K562 (cell line): Measurements from ENCODE around the gene LSR. TPM values are rescaled to one million over a fixed set of nuclear protein-coding genes. Genes with fewer than 3 reads are reported as not detected.

Experiments
- BRD9 ChIP-seq: fragments of 450-650 bp; IDR thresholded peaks from 2 replicates; pipeline ENCODE4 v1.6.1; 2018; ENCODE audit warnings: low read depth; ENCODE audit not compliant: partially characterized antibody
- CBX8 ChIP-seq: fragments of 200-600 bp; sonication (generic); IDR thresholded peaks from 2 replicates; pipeline ENCODE4 v1.6.1; 2012; ENCODE audit warnings: borderline replicate concordance, mixed run types, low read depth, mild to moderate bottlenecking, moderate library complexity, mixed read lengths, low read length, control low read depth, inconsistent platforms; ENCODE audit not compliant: poor library complexity, severe bottlenecking; ENCODE audit errors: extremely low read depth
- CSDE1 ChIP-seq, 2 experiments: fragments of 450-650 bp; IDR thresholded peaks; 2 replicates each; pipeline ENCODE4 v1.6.1; 2016; ENCODE audit warnings: mild to moderate bottlenecking in 1 of 2
- DPF2 ChIP-seq: fragments of 450-650 bp; IDR thresholded peaks from 2 replicates; pipeline ENCODE4 v1.6.1; 2016
- HEY1 ChIP-seq: fragments of 250-450 bp; sonication (Bioruptor Pico); IDR thresholded peaks from 2 replicates; pipeline ENCODE4 v1.5.0; 2020; ENCODE audit warnings: mild to moderate bottlenecking, moderate library complexity, borderline replicate concordance
- HNRNPK ChIP-seq: fragments of 200-400 bp; formaldehyde crosslinking; IDR thresholded peaks from one replicate; pipeline ENCODE4 v1.6.1; 2018; ENCODE audit warnings: mild to moderate bottlenecking, low read depth, low read length; ENCODE audit not compliant: poor library complexity, severe bottlenecking
- KAT7 ChIP-seq: sonication (generic); formaldehyde crosslinking; IDR thresholded peaks from 2 replicates; pipeline ENCODE4 v1.8.0; 2022; ENCODE audit warnings: missing genetic modification reagents, mild to moderate bottlenecking, borderline replicate concordance
- POLR2A ChIP-seq: fragments of 450-650 bp; conservative IDR thresholded peaks from 2 replicates; pipeline ENCODE4 v1.6.1; 2016
- RFX5 ChIP-seq: IDR thresholded peaks from 2 replicates; pipeline ENCODE4 v1.6.1; 2011; ENCODE audit warnings: low read depth, mild to moderate bottlenecking, improper control_type of control experiment, low read length
- SAFB ChIP-seq: fragments of 200-400 bp; formaldehyde crosslinking; IDR thresholded peaks from 2 replicates; pipeline ENCODE4 v1.6.1; 2017; ENCODE audit warnings: low read depth, low read length, borderline replicate concordance
- ZFP1 ChIP-seq: fragments of 450-650 bp; formaldehyde crosslinking; IDR thresholded peaks from 2 replicates; pipeline ENCODE4 v1.4.0; 2020; ENCODE audit warnings: mild to moderate bottlenecking, mixed read lengths
- ZFP36 ChIP-seq: fragments of 150-350 bp; IDR thresholded peaks from 2 replicates; pipeline ENCODE4 v1.6.1; 2018; ENCODE audit warnings: low read length, low read depth; ENCODE audit not compliant: partially characterized antibody
- ZHX1 ChIP-seq: fragments of 150-350 bp; conservative IDR thresholded peaks from 2 replicates; pipeline ENCODE4 v1.6.1; 2014; ENCODE audit warnings: low read length
- ZNF174 ChIP-seq: fragments of 250-450 bp; sonication (Bioruptor Pico); IDR thresholded peaks from 2 replicates; pipeline ENCODE4 v1.4.0; 2020; ENCODE audit warnings: mild to moderate bottlenecking
- ZNF41 ChIP-seq: fragments of 250-450 bp; sonication (Bioruptor Pico); conservative IDR thresholded peaks from 2 replicates; pipeline ENCODE4 v1.4.0; 2020; ENCODE audit warnings: mild to moderate bottlenecking
- ZNF511 ChIP-seq: sonication (generic); formaldehyde crosslinking; IDR thresholded peaks from 2 replicates; pipeline ENCODE4 v1.8.0; 2022; ENCODE audit warnings: mild to moderate bottlenecking, missing genetic modification reagents
- polyA plus RNA-seq, 8 experiments: library from polyadenylated mRNA; depleted of rRNA in 4 of 8; stranded (reverse) in 5 of 8; unstranded in 3 of 8; fragments of >200 nt; fragmentation: Nextera tagmentation in 2 of 8; fragmentation: Illumina TruSeq in 1 of 8; extraction: Ambion mirVana in 2 of 8; extraction: Trizol in 1 of 8; gene quantifications; 2 replicates each; pipeline versions ENCODE4 v1.2.1 to v1.2.3, GENCODE V29; 2011 to 2014; ENCODE audit warnings: inconsistent platforms in 1 of 8, missing spikeins in 1 of 8
- total RNA-seq, 7 experiments: library from RNA; depleted of rRNA in 6 of 7; stranded (reverse); fragments of >200 nt in 6 of 7; fragmentation: Illumina TruSeq in 2 of 7; extraction: Trizol in 2 of 7; gene quantifications; 2 replicates each; pipeline versions ENCODE4 v1.2.1 to v1.2.3, GENCODE V29; 2011 to 2021; ENCODE audit warnings: low replicate concordance in 1 of 7
- TF ChIP-seq, protein P1 (sequence below): fragments of 450-650 bp; formaldehyde crosslinking; IDR thresholded peaks from 2 replicates; pipeline ENCODE4 v1.4.0; 2020; ENCODE audit warnings: mild to moderate bottlenecking, moderate library complexity
- TF ChIP-seq, protein P2 (sequence below), 2 experiments: fragments of 450-650 bp in 1 of 2; sonication (generic) in 1 of 2; formaldehyde crosslinking in 1 of 2; IDR thresholded peaks in 1 of 2; conservative IDR thresholded peaks in 1 of 2; 2 replicates each; pipeline versions ENCODE4 v1.6.1 to v1.8.1; 2016 to 2023; ENCODE audit warnings: mild to moderate bottlenecking in 2 of 2, moderate library complexity in 2 of 2, inconsistent platforms in 1 of 2, missing genetic modification reagents in 1 of 2

Gene LSR
- total and polyA plus RNA-seq, 9 of the 15 experiments (the other 6 are each of a cell fraction or from before 2014, with no cell fraction given), result 0.44 to 87.9 (median 28.0) TPM

- TF ChIP-seq HNRNPK (peak; percentile 80), POLR2A (0 out of 2 replicates have a peak, but pooled peaks have one; percentile 34), KAT7 (CRISPR knock-in tag) (no peak), ZNF174 (no peak), ZHX1 (no peak), CSDE1 (IDR thresholded peaks at IDR 0.05) (no peak), DPF2 (no peak), ZNF511 (CRISPR knock-in tag) (no peak), BRD9 (no peak), SAFB (no peak), CBX8 (no peak), ZNF41 (no peak), HEY1 (CRISPR knock-in tag) (no peak), ZFP1 (CRISPR knock-in tag) (no peak), RFX5 (no peak), ZFP36 (no peak)
- TF ChIP-seq, protein P1, sequence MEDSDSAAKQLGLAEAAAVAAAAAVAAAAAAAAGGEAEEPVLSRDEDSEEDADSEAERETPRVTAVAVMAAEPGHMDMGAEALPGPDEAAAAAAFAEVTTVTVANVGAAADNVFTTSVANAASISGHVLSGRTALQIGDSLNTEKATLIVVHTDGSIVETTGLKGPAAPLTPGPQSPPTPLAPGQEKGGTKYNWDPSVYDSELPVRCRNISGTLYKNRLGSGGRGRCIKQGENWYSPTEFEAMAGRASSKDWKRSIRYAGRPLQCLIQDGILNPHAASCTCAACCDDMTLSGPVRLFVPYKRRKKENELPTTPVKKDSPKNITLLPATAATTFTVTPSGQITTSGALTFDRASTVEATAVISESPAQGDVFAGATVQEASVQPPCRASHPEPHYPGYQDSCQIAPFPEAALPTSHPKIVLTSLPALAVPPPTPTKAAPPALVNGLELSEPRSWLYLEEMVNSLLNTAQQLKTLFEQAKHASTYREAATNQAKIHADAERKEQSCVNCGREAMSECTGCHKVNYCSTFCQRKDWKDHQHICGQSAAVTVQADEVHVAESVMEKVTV (CRISPR knock-in tag), result 0 out of 2 replicates have a peak, but pooled peaks have one; percentile 13
- TF ChIP-seq, protein P2, sequence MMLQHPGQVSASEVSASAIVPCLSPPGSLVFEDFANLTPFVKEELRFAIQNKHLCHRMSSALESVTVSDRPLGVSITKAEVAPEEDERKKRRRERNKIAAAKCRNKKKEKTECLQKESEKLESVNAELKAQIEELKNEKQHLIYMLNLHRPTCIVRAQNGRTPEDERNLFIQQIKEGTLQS (IDR thresholded peaks at IDR 0.05), result no peak
- TF ChIP-seq, protein P2 (CRISPR knock-in tag; conservative IDR thresholded peaks at IDR 0.05), result no peak
Measured at GRCh38 chr19:35269438-35270117, 20.8 kb downstream of the LSR start (continued).
